Effector memory CD4-positive, alpha-beta T cell (primary cell): Measurements from ENCODE around the gene QPRT.
"Not testable (repeated sequence)": the region's sequence is repeated elsewhere in the genome, so short reads cannot be mapped to it uniquely, and the experiment has no call there.

ENCODE experiments used
- DNase-seq, 3 donors: peaks; one replicate each; pipeline ENCODE4 v3.0.0-alpha.2; 2020
- H3K27ac ChIP-seq: 2 replicates; pipeline ENCODE4 v1.7.0; 2013; ENCODE audit warnings: mild to moderate bottlenecking, low read length, moderate library complexity; ENCODE audit not compliant: insufficient read depth, poor library complexity, severe bottlenecking
- H3K27me3 ChIP-seq: replicated peaks from 2 replicates; pipeline ENCODE4 v1.7.0; 2013; ENCODE audit warnings: mild to moderate bottlenecking, low read length; ENCODE audit not compliant: insufficient read depth, control insufficient read depth, poor library complexity, severe bottlenecking
- H3K36me3 ChIP-seq: 2 replicates; pipeline ENCODE4 v1.7.0; 2013; ENCODE audit warnings: mild to moderate bottlenecking, low read length, moderate library complexity; ENCODE audit not compliant: control insufficient read depth, insufficient read depth
- H3K4me1 ChIP-seq: 2 replicates; pipeline ENCODE4 v1.7.0; 2013; ENCODE audit warnings: low read length, mild to moderate bottlenecking; ENCODE audit not compliant: control insufficient read depth, insufficient read depth, poor library complexity, severe bottlenecking
- H3K4me3 ChIP-seq: 2 replicates; pipeline ENCODE4 v1.7.0; 2013; ENCODE audit warnings: low read length, low read depth, mild to moderate bottlenecking; ENCODE audit not compliant: insufficient read depth, poor library complexity, severe bottlenecking
- H3K9me3 ChIP-seq: 2 replicates; pipeline ENCODE4 v1.7.0; 2013; ENCODE audit warnings: mild to moderate bottlenecking, low read length, moderate library complexity; ENCODE audit not compliant: control insufficient read depth

Gene QPRT

GRCh38 chr16:29699324-29700219, 20.6 kb downstream of the QPRT start:
- Histone ChIP-seq H3K4me3 (no peak overlapping the region), H3K27me3 (no peaks in the 10 kb centered on the region), H3K9me3 (no peaks in the 10 kb centered on the region), H3K27ac (no peak overlapping the region), H3K36me3 (no peaks in the 10 kb centered on the region), H3K4me1 (peaks cover 30% of the 10 kb centered on the region)
- no peak for DNase-seq

- no peaks in the 10 kb centered on the region for H3K36me3 ChIP-seq
- no peaks in the 10 kb centered on the region for H3K9me3 ChIP-seq
- H3K27me3 ChIP-seq: no peaks in the 10 kb centered on the region
- DNase-seq: peak; percentile 61 to 72 (median 64)
- H3K4me1 ChIP-seq: peaks cover 30% of the 10 kb centered on the region
- peak overlapping the region; percentile 77 for H3K27ac ChIP-seq
- H3K4me3 ChIP-seq: no peak overlapping the region
Observed at GRCh38 chr16:29700253-29700987, 21.4 kb downstream of the QPRT start.

- Histone ChIP-seq H3K9me3 (no peaks in the 10 kb centered on the region), H3K4me3 (peak overlapping the region; percentile 11), H3K4me1 (peaks cover 30% of the 10 kb centered on the region), H3K36me3 (no peaks in the 10 kb centered on the region), H3K27ac (peak overlapping the region; percentile 77), H3K27me3 (no peaks in the 10 kb centered on the region)
- no peak for DNase-seq
Observed at GRCh38 chr16:29701214-29701555, 22.2 kb downstream of the QPRT start.

- Histone ChIP-seq H3K27ac (peak overlapping the region; percentile 77), H3K27me3 (no peaks in the 10 kb centered on the region), H3K4me1 (peaks cover 30% of the 10 kb centered on the region), H3K36me3 (no peaks in the 10 kb centered on the region), H3K4me3 (no peak overlapping the region), H3K9me3 (no peaks in the 10 kb centered on the region)
- peak; percentile 25 to 49 (median 42) for DNase-seq
Observed at GRCh38 chr16:29702269-29702668, 23.3 kb downstream of the QPRT start.

- Histone ChIP-seq H3K9me3 (no peaks in the 10 kb centered on the region), H3K36me3 (no peaks in the 10 kb centered on the region), H3K27me3 (no peaks in the 10 kb centered on the region), H3K4me1 (peaks cover 32% of the 10 kb centered on the region), H3K4me3 (no peak overlapping the region), H3K27ac (no peak overlapping the region)
- no peak for DNase-seq
Observed at GRCh38 chr16:29705030-29705429, 26.1 kb downstream of the QPRT start.

- not testable (repeated sequence) for H3K27me3 ChIP-seq
Observed at GRCh38 chr16:29707160-29707559, 28.2 kb downstream of the QPRT start.

GRCh38 chr16:29708917-29709600, 30.1 kb downstream of the QPRT start:
- DNase-seq: no peak
- no peaks in the 10 kb centered on the region for H3K36me3 ChIP-seq
- H3K4me3 ChIP-seq: no peak overlapping the region
- H3K9me3 ChIP-seq: no peaks in the 10 kb centered on the region
- no peak overlapping the region for H3K27ac ChIP-seq
- peaks cover 10% of the 10 kb centered on the region for H3K4me1 ChIP-seq
- H3K27me3 ChIP-seq: no peaks in the 10 kb centered on the region

More at GRCh38 chr16:29707160-29707559, 28.2 kb downstream of the QPRT start:
- H3K27ac ChIP-seq, H3K36me3 ChIP-seq, DNase-seq, H3K4me3 ChIP-seq, H3K9me3 ChIP-seq: not testable (repeated sequence)
- H3K4me1 ChIP-seq: peaks cover 24% of the 10 kb centered on the region

GRCh38 chr16:29709657-29710056, 30.7 kb downstream of the QPRT start:
- not testable (repeated sequence) for H3K36me3 ChIP-seq, H3K9me3 ChIP-seq, H3K4me3 ChIP-seq, H3K27me3 ChIP-seq, H3K27ac ChIP-seq, DNase-seq
- peaks cover 10% of the 10 kb centered on the region for H3K4me1 ChIP-seq

- Histone ChIP-seq H3K4me1 (peaks cover 10% of the 10 kb centered on the region), H3K36me3 (no peaks in the 10 kb centered on the region), H3K27me3 (no peaks in the 10 kb centered on the region), H3K9me3 (no peaks in the 10 kb centered on the region), H3K4me3 (no peak overlapping the region), H3K27ac (no peak overlapping the region)
- peak in 1 of 3 donors; percentile 12 for DNase-seq
Observed at GRCh38 chr16:29710227-29711219, 31.5 kb downstream of the QPRT start.
